WI38 (cell line): ENCODE results near the gene CRYBB2.
A peak's percentile ranks its signal among the peaks of the same experiment; 100 is the strongest.
"Not testable (repeated sequence)": the region's sequence is repeated elsewhere in the genome, so short reads cannot be mapped to it uniquely, and the experiment has no call there.

Experiments used
- H3K4me3 ChIP-seq: 2 replicates; pipeline ENCODE4 v1.5.1; 2011; ENCODE audit warnings: low read depth, mild to moderate bottlenecking, control low read depth, low read length
- CTCF ChIP-seq: IDR thresholded peaks from 2 replicates; pipeline ENCODE4 v1.5.1; 2012; ENCODE audit warnings: low read depth, mild to moderate bottlenecking, control low read depth, low read length

Gene CRYBB2

GRCh38 chr22:25201557-25202273 is 17.7 kb upstream of the CRYBB2 start:
- TF ChIP-seq CTCF = no peak
- no peak overlapping the region for H3K4me3 ChIP-seq

GRCh38 chr22:25202290-25202921 is 17.0 kb upstream of the CRYBB2 start:
- H3K4me3 ChIP-seq = no peak overlapping the region
- TF ChIP-seq CTCF = peak; percentile 90

GRCh38 chr22:25203082-25203481 is 16.4 kb upstream of the CRYBB2 start:
- no peak overlapping the region for H3K4me3 ChIP-seq
- no peak for TF ChIP-seq CTCF

GRCh38 chr22:25204547-25204946 is 14.9 kb upstream of the CRYBB2 start:
- not testable (repeated sequence) for H3K4me3 ChIP-seq

- H3K4me3 ChIP-seq = no peak overlapping the region
- no peak for TF ChIP-seq CTCF
These were observed 13.6 kb upstream of the CRYBB2 start for GRCh38 chr22:25205847-25206246.

DNA sequence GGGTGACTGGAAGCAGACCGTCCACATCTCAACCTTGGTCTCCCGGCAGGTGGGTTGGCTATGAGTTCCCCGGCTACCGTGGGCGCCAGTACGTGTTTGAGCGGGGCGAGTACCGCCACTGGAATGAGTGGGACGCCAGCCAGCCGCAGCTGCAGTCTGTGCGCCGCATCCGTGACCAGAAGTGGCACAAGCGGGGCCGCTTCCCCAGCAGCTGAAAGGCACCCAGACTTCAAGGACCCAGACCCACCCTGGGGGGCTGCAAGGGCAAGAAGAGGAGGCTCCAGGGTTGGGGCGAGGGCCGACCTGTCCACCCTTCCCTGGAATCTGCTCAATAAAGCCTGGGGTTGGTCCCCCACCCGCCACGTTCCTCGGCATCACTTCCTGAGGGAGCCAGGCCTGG is 12.4 kb upstream of the CRYBB2 start:
- TF ChIP-seq CTCF = no peak
- no peak overlapping the region for H3K4me3 ChIP-seq

DNA sequence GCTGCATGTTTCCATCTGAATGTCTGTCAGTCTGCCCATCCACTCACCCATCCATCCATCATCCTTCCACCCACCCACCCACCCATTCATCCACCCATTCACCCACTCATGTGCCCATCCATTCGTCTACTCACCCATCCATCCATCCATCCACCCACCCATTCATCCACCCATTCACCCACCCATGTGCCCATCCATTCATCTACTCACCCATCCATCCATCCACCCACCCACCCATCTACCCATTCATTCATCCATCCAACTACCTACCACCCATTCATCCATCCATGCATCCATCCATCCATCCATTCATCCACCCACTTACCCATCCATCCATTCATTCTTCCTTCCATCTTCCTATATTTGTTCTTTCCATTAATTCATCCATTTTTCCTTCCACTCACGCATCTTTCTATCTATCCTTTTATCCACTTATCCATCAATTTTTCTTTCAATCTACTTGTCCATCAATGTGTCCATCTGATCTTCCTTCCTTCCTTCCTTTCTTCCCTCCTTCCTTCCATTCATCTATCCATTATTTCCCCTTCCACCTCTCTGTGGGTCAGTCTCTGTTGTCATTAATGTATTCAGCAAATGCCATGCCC is 11.8 kb upstream of the CRYBB2 start:
- TF ChIP-seq CTCF = no peak
- no peak overlapping the region for H3K4me3 ChIP-seq
